GM18505 (cell line): Measurements from ENCODE around the gene TUBGCP6.

Experiments
- ATAC-seq: cut with Tn5 transposase; IDR thresholded peaks from one replicate; pipeline ENCODE4 v1.9.1; 2021; ENCODE audit not compliant: unreplicated experiment
- POLR2A ChIP-seq: IDR thresholded peaks from 4 replicates; pipeline ENCODE4 v1.6.1; 2011; ENCODE audit warnings: borderline replicate concordance; ENCODE audit not compliant: insufficient read depth, insufficient read length; ENCODE audit errors: extremely low read depth

Gene TUBGCP6

GRCh38 chr22:50167689-50168489 lies 76.9 kb downstream of the TUBGCP6 start:
- no peak for TF ChIP-seq POLR2A
- ATAC-seq: no peak
